BLaER1 (cell line): ENCODE results near the gene HOXB1.

Experiments
- H3K27ac ChIP-seq: shearing (Covaris generic); formaldehyde crosslinking; 2 replicates; pipeline ENCODE4 v1.8.1; 2022
- H3K27me3 ChIP-seq: shearing (Covaris generic); formaldehyde crosslinking; 2 replicates; pipeline ENCODE4 v1.8.1; 2022
- H3K36me3 ChIP-seq: shearing (Covaris generic); formaldehyde crosslinking; 2 replicates; pipeline ENCODE4 v1.8.1; 2022
- H3K4me1 ChIP-seq: shearing (Covaris generic); formaldehyde crosslinking; 2 replicates; pipeline ENCODE4 v1.8.1; 2022
- H3K4me2 ChIP-seq: shearing (Covaris generic); formaldehyde crosslinking; 2 replicates; pipeline ENCODE4 v1.8.1; 2022
- H3K4me3 ChIP-seq: shearing (Covaris generic); formaldehyde crosslinking; 2 replicates; pipeline ENCODE4 v1.8.1; 2022
- H3K9ac ChIP-seq: shearing (Covaris generic); formaldehyde crosslinking; 2 replicates; pipeline ENCODE4 v1.8.1; 2022
- H3K9me3 ChIP-seq: shearing (Covaris generic); formaldehyde crosslinking; 2 replicates; pipeline ENCODE4 v1.8.1; 2022
- H4K20me1 ChIP-seq: shearing (Covaris generic); formaldehyde crosslinking; 2 replicates; pipeline ENCODE4 v1.8.1; 2022
- Cebpa-rat ChIP-seq: shearing (Covaris generic); IDR thresholded peaks from 2 replicates; pipeline ENCODE4 v1.8.1; 2022

HOXB1 gene

GRCh38 chr17:48544349-48545021 lies 13.7 kb upstream of the HOXB1 start:
- H3K27me3 ChIP-seq: peaks cover 100% of the 10 kb centered on the region
- no peak overlapping the region for H3K9ac ChIP-seq
- H3K4me3 ChIP-seq: no peak overlapping the region
- no peaks in the 10 kb centered on the region for H3K36me3 ChIP-seq
- peaks cover 90% of the 10 kb centered on the region for H4K20me1 ChIP-seq
- H3K4me2 ChIP-seq: no peak overlapping the region
- H3K4me1 ChIP-seq: no peaks in the 10 kb centered on the region; the same call in 1 of the 2 replicates
- no peak for TF ChIP-seq Cebpa-rat
- H3K27ac ChIP-seq: no peak overlapping the region
- H3K9me3 ChIP-seq: peaks cover 10% of the 10 kb centered on the region

- Histone ChIP-seq H3K27me3 (peaks cover 100% of the 10 kb centered on the region), H3K4me3 (no peak overlapping the region), H3K9ac (no peak overlapping the region)
Observed at GRCh38 chr17:48543854-48544348, 13.1 kb upstream of the HOXB1 start.

GRCh38 chr17:48543107-48543853 lies 12.5 kb upstream of the HOXB1 start:
- Histone ChIP-seq H3K4me3 (peak overlapping the region; percentile 36; the same call in 1 of the 2 replicates), H3K9me3 (peaks cover 10% of the 10 kb centered on the region), H4K20me1 (peaks cover 79% of the 10 kb centered on the region), H3K27ac (no peak overlapping the region), H3K4me1 (no peaks in the 10 kb centered on the region; the same call in 1 of the 2 replicates), H3K4me2 (peak overlapping the region; percentile 19; the same call in 1 of the 2 replicates), H3K9ac (no peak overlapping the region), H3K36me3 (no peaks in the 10 kb centered on the region), H3K27me3 (peaks cover 100% of the 10 kb centered on the region)
- TF ChIP-seq Cebpa-rat: no peak

More at GRCh38 chr17:48543854-48544348, 13.1 kb upstream of the HOXB1 start:
- H4K20me1 ChIP-seq: peaks cover 84% of the 10 kb centered on the region
- no peaks in the 10 kb centered on the region for H3K36me3 ChIP-seq
- H3K9me3 ChIP-seq: peaks cover 10% of the 10 kb centered on the region
- H3K27ac ChIP-seq: no peak overlapping the region
- H3K4me1 ChIP-seq: no peaks in the 10 kb centered on the region; the same call in 1 of the 2 replicates
- H3K4me2 ChIP-seq: no peak overlapping the region
- no peak for TF ChIP-seq Cebpa-rat

- H3K36me3 ChIP-seq: no peaks in the 10 kb centered on the region
- H3K4me3 ChIP-seq: no peak overlapping the region
- no peak overlapping the region for H3K27ac ChIP-seq
- H3K27me3 ChIP-seq: peaks cover 100% of the 10 kb centered on the region
- TF ChIP-seq Cebpa-rat: no peak
- H3K9me3 ChIP-seq: peaks cover 10% of the 10 kb centered on the region
- no peak overlapping the region for H3K4me2 ChIP-seq
- peaks cover 75% of the 10 kb centered on the region for H4K20me1 ChIP-seq
- no peak overlapping the region for H3K9ac ChIP-seq
- no peaks in the 10 kb centered on the region; the same call in 1 of the 2 replicates for H3K4me1 ChIP-seq
Observed at GRCh38 chr17:48542698-48543106, 11.9 kb upstream of the HOXB1 start.

- TF ChIP-seq Cebpa-rat: no peak
- Histone ChIP-seq H3K9me3 (peaks cover 10% of the 10 kb centered on the region), H3K4me3 (no peak overlapping the region), H3K36me3 (no peaks in the 10 kb centered on the region), H3K4me2 (no peak overlapping the region), H3K4me1 (no peaks in the 10 kb centered on the region; the same call in 1 of the 2 replicates), H4K20me1 (peaks cover 70% of the 10 kb centered on the region), H3K27me3 (peaks cover 100% of the 10 kb centered on the region), H3K9ac (no peak overlapping the region), H3K27ac (no peak overlapping the region)
Observed at GRCh38 chr17:48542114-48542656, 11.4 kb upstream of the HOXB1 start.

GRCh38 chr17:48541577-48542113 lies 10.8 kb upstream of the HOXB1 start:
- no peak overlapping the region for H3K4me3 ChIP-seq
- H3K9ac ChIP-seq: no peak overlapping the region
- H3K9me3 ChIP-seq: peaks cover 10% of the 10 kb centered on the region
- no peak overlapping the region for H3K27ac ChIP-seq
- peaks cover 97% of the 10 kb centered on the region for H3K27me3 ChIP-seq
- no peak for TF ChIP-seq Cebpa-rat
- H3K4me2 ChIP-seq: no peak overlapping the region
- H3K4me1 ChIP-seq: no peaks in the 10 kb centered on the region; the same call in 1 of the 2 replicates
- no peaks in the 10 kb centered on the region for H3K36me3 ChIP-seq
- peaks cover 64% of the 10 kb centered on the region for H4K20me1 ChIP-seq

- H3K4me3 ChIP-seq: no peak overlapping the region
- H3K36me3 ChIP-seq: no peaks in the 10 kb centered on the region
- H3K9me3 ChIP-seq: peaks cover 10% of the 10 kb centered on the region
- H3K27me3 ChIP-seq: peaks cover 92% of the 10 kb centered on the region
- TF ChIP-seq Cebpa-rat: no peak
- H3K27ac ChIP-seq: no peak overlapping the region
- H3K9ac ChIP-seq: no peak overlapping the region
- H3K4me1 ChIP-seq: no peaks in the 10 kb centered on the region; the same call in 1 of the 2 replicates
- no peak overlapping the region for H3K4me2 ChIP-seq
- peaks cover 59% of the 10 kb centered on the region for H4K20me1 ChIP-seq
Observed at GRCh38 chr17:48541036-48541576, 10.3 kb upstream of the HOXB1 start.

GRCh38 chr17:48540213-48540612 lies 9.4 kb upstream of the HOXB1 start:
- Histone ChIP-seq H3K4me3 (no peak overlapping the region), H3K9ac (no peak overlapping the region), H3K27ac (no peak overlapping the region), H3K4me1 (no peaks in the 10 kb centered on the region; the same call in 1 of the 2 replicates), H3K27me3 (peaks cover 83% of the 10 kb centered on the region), H3K9me3 (peaks cover 10% of the 10 kb centered on the region), H3K4me2 (no peak overlapping the region), H4K20me1 (peaks cover 50% of the 10 kb centered on the region), H3K36me3 (no peaks in the 10 kb centered on the region)
- no peak for TF ChIP-seq Cebpa-rat

GRCh38 chr17:48539177-48539576 lies 8.4 kb upstream of the HOXB1 start:
- Histone ChIP-seq H3K9ac (no peak overlapping the region), H4K20me1 (peaks cover 41% of the 10 kb centered on the region), H3K4me3 (no peak overlapping the region), H3K4me2 (no peak overlapping the region), H3K9me3 (peaks cover 10% of the 10 kb centered on the region), H3K27me3 (peaks cover 73% of the 10 kb centered on the region), H3K4me1 (no peaks in the 10 kb centered on the region; the same call in 1 of the 2 replicates), H3K27ac (no peak overlapping the region), H3K36me3 (no peaks in the 10 kb centered on the region)
- no peak for TF ChIP-seq Cebpa-rat
